Ishikawa (cell line): ENCODE measurements around the gene DCUN1D3.

Experiments
- FOXM1 ChIP-seq: IDR thresholded peaks from 2 replicates; pipeline ENCODE4 v1.6.1; 2012; ENCODE audit warnings: low read depth, borderline replicate concordance
- MAX ChIP-seq: IDR thresholded peaks from 2 replicates; pipeline ENCODE4 v1.6.1; 2012
- TAF1 ChIP-seq: IDR thresholded peaks from 2 replicates; pipeline ENCODE4 v1.6.1; 2012; ENCODE audit warnings: low read depth, mild to moderate bottlenecking

DNA sequence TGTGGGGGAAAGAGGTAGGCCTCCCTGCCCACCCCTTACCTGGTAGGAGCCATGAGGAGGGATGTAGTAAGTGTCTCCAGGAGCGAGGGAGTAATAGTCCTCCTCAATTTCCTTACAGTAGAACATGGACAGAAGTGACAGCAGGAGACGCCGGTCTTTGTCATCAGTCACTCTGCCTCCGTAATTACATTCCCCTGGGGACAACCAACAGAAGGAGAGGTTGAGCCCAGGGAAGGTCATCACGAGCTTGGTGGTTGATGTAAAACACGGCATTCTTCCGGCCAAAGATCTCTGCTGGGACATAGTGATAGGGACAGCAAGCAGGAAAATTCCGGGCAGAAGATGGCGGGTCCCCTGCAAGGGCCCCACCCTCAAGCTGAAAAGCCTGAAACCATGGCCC lies 48.3 kb upstream of the DCUN1D3 start:
- TF ChIP-seq FOXM1 (no peak), MAX (no peak), TAF1 (no peak)
